Activated CD4-positive, alpha-beta T cell treated with anti-CD3 and anti-CD28 coated beads for 48 hours (primary cell): ENCODE results near the gene CD180.

Source experiments
- DNase-seq: peaks from one replicate; pipeline ENCODE4 v3.0.0-alpha.2; 2020

The CD180 gene

GRCh38 chr5:67209141-67209771 lies 12.7 kb upstream of the CD180 start:
- peak; percentile 70 for DNase-seq

GRCh38 chr5:67208403-67208802 lies 11.8 kb upstream of the CD180 start:
- DNase-seq = no peak

GRCh38 chr5:67206929-67207328 lies 10.3 kb upstream of the CD180 start:
- peak; percentile 91 for DNase-seq

- DNase-seq = no peak
Observed at GRCh38 chr5:67206461-67206860, 9.9 kb upstream of the CD180 start.

- DNase-seq = peak; percentile 33
Observed at GRCh38 chr5:67205981-67206380, 9.4 kb upstream of the CD180 start.

- no peak for DNase-seq
Observed at GRCh38 chr5:67204821-67205220, 8.2 kb upstream of the CD180 start.

GRCh38 chr5:67203701-67204074 lies 7.1 kb upstream of the CD180 start:
- DNase-seq = no peak

GRCh38 chr5:67202828-67203227 lies 6.2 kb upstream of the CD180 start:
- no peak for DNase-seq

- DNase-seq = no peak
Observed at GRCh38 chr5:67201897-67202549, 5.4 kb upstream of the CD180 start.

- no peak for DNase-seq
Observed at GRCh38 chr5:67200809-67201562, 4.4 kb upstream of the CD180 start.

- DNase-seq = no peak
Observed at GRCh38 chr5:67199859-67200258, 3.3 kb upstream of the CD180 start.

- no peak for DNase-seq
Observed at GRCh38 chr5:67198917-67199316, 2.3 kb upstream of the CD180 start.

- no peak for DNase-seq
Observed at GRCh38 chr5:67197536-67197935, 937 bp upstream of the CD180 start.

GRCh38 chr5:67195406-67196275 lies 958 bp downstream of the CD180 start:
- DNase-seq = no peak

- no peak for DNase-seq
Observed at GRCh38 chr5:67194166-67194565, 2.4 kb downstream of the CD180 start.

- DNase-seq = no peak
Observed at GRCh38 chr5:67193439-67193807, 3.2 kb downstream of the CD180 start.

GRCh38 chr5:67192719-67193438 lies 3.7 kb downstream of the CD180 start:
- no peak for DNase-seq

- no peak for DNase-seq
Observed at GRCh38 chr5:67190861-67191260, 5.7 kb downstream of the CD180 start.

GRCh38 chr5:67190410-67190809 lies 6.2 kb downstream of the CD180 start:
- no peak for DNase-seq

- DNase-seq = no peak
Observed at GRCh38 chr5:67189931-67190330, 6.7 kb downstream of the CD180 start.

GRCh38 chr5:67189079-67189354 lies 7.6 kb downstream of the CD180 start:
- no peak for DNase-seq

- no peak for DNase-seq
Observed at GRCh38 chr5:67188274-67189078, 8.1 kb downstream of the CD180 start.
